B cell (primary cell): ENCODE results near the gene MSH2. TPM values are rescaled to one million over a fixed set of nuclear protein-coding genes. Genes with fewer than 3 reads are reported as not detected.
A peak's percentile ranks its signal among the peaks of the same experiment; 100 is the strongest.

Experiments
- ATAC-seq: fragments of 200-7000 bp; cut with Tn5 transposase; one replicate; pipeline ENCODE4 v1.10.0; 2021; ENCODE audit warnings: low read depth, mild to moderate bottlenecking, moderate number of reproducible peaks, moderate library complexity
- CTCF ChIA-PET: fragments of 350-600 bp; sonication (Branson Sonifier 250); formaldehyde crosslinking; loops from one replicate; lab custom pipeline; 2021; ENCODE audit warnings: antibody characterized with exemption, inconsistent platforms; lab: Charles Lee
- POLR2A ChIA-PET: fragments of 350-600 bp; sonication (Branson Sonifier 250); formaldehyde crosslinking; loops from one replicate; lab custom pipeline; 2021; ENCODE audit warnings: antibody characterized with exemption; lab: Charles Lee
- DNase-seq: peaks from one replicate; pipeline ENCODE4 v3.0.0; 2013
- H2AFZ ChIP-seq: 2 replicates; pipeline ENCODE4 v1.6.1; 2012; ENCODE audit warnings: mild to moderate bottlenecking, low read depth, low read length; ENCODE audit not compliant: insufficient read depth, poor library complexity, severe bottlenecking
- H3K27ac ChIP-seq, 2 donors: 1 replicate in 1 of 2; 2 replicates in 1 of 2; pipeline ENCODE4 v1.5.1; 2012 to 2013; ENCODE audit warnings: low read length in 2 of 2, mild to moderate bottlenecking in 2 of 2, moderate library complexity in 1 of 2
- H3K27me3 ChIP-seq, 4 experiments: fragments of 200-600 bp in 1 of 4; sonication (generic) in 1 of 4; replicated peaks in 1 of 4; 1 replicate in 2 of 4; 2 replicates in 2 of 4; pipeline versions ENCODE4 v1.6.1 to v1.7.0; 2013 to 2016; ENCODE audit warnings: low read length in 3 of 4, mild to moderate bottlenecking in 2 of 4, mixed read lengths in 1 of 4, moderate library complexity in 1 of 4; ENCODE audit not compliant: insufficient read depth in 4 of 4, control insufficient read depth in 3 of 4; ENCODE audit errors: control extremely low read depth in 1 of 4
- H3K36me3 ChIP-seq, 2 experiments: replicated peaks in 1 of 2; 1 replicate in 1 of 2; 2 replicates in 1 of 2; pipeline versions ENCODE4 v1.6.1 to v1.7.1; 2013; ENCODE audit warnings: low read length in 1 of 2; ENCODE audit not compliant: insufficient read depth in 2 of 2, control insufficient read depth in 1 of 2; ENCODE audit errors: control extremely low read depth in 1 of 2, extremely low read depth in 1 of 2
- H3K4me1 ChIP-seq, 2 donors: fragments of 200-600 bp in 1 of 2; sonication (generic) in 1 of 2; 1 replicate in 1 of 2; 2 replicates in 1 of 2; pipeline versions ENCODE4 v1.5.1 to v1.6.1; 2013 to 2017; ENCODE audit warnings: low read length in 2 of 2; ENCODE audit not compliant: control insufficient read depth in 2 of 2, insufficient read depth in 2 of 2
- H3K4me2 ChIP-seq: replicated peaks from 2 replicates; pipeline ENCODE3; 2012; ENCODE audit warnings: mild to moderate bottlenecking, low read depth, low read length; ENCODE audit not compliant: poor library complexity, severe bottlenecking
- H3K4me3 ChIP-seq, 5 experiments: fragments of 200-600 bp in 1 of 5; sonication (generic) in 1 of 5; 1 replicate in 3 of 5; 2 replicates in 2 of 5; pipeline versions ENCODE4 v1.5.1 to v1.7.0; 2011 to 2016; ENCODE audit warnings: low read length in 4 of 5, mild to moderate bottlenecking in 4 of 5, low read depth in 2 of 5, control low read depth in 1 of 5, moderate library complexity in 1 of 5; ENCODE audit not compliant: insufficient read depth in 1 of 5; ENCODE audit errors: control extremely low read depth in 1 of 5, extremely low read depth in 1 of 5
- H3K79me2 ChIP-seq: fragments of 200-600 bp; sonication (generic); one replicate; pipeline ENCODE4 v1.6.0; 2016; ENCODE audit warnings: low read length; ENCODE audit not compliant: control insufficient read depth, insufficient read depth
- H3K9ac ChIP-seq: fragments of 200-600 bp; sonication (generic); 2 replicates; pipeline ENCODE4 v1.6.1; 2017; ENCODE audit warnings: mild to moderate bottlenecking, low read length, moderate library complexity
- H3K9me3 ChIP-seq, 3 donors: one replicate each; pipeline versions ENCODE4 v1.6.1 to v1.7.1; 2013; ENCODE audit warnings: low read length in 2 of 3; ENCODE audit not compliant: control insufficient read depth in 2 of 3, insufficient read depth in 1 of 3; ENCODE audit errors: control extremely low read depth in 1 of 3
- H4K20me1 ChIP-seq: 2 replicates; pipeline ENCODE4 v1.6.0; 2012; ENCODE audit warnings: mild to moderate bottlenecking, low read length; ENCODE audit not compliant: insufficient read depth, control insufficient read depth, poor library complexity, severe bottlenecking
- H3K27ac Mint-ChIP-seq: one replicate; pipeline ENCODE4 v1.8.0; 2021; ENCODE audit warnings: mixed read lengths
- H3K27me3 Mint-ChIP-seq: one replicate; pipeline ENCODE4 v1.8.0; 2021; ENCODE audit warnings: mixed read lengths
- H3K4me1 Mint-ChIP-seq: one replicate; pipeline ENCODE4 v1.8.0; 2021; ENCODE audit warnings: mixed read lengths
- H3K4me3 Mint-ChIP-seq: one replicate; pipeline ENCODE4 v1.8.0; 2021; ENCODE audit warnings: mixed read lengths
- H3K9me3 Mint-ChIP-seq: one replicate; pipeline ENCODE4 v1.8.0; 2022; ENCODE audit warnings: mixed read lengths; ENCODE audit not compliant: insufficient read depth
- EZH2 ChIP-seq: IDR thresholded peaks from 2 replicates; pipeline ENCODE4 v1.6.1; 2012; ENCODE audit warnings: borderline replicate concordance, low read depth, mild to moderate bottlenecking, moderate library complexity, low read length; ENCODE audit not compliant: insufficient read depth, poor library complexity, severe bottlenecking
- WGBS: methylation state at CpG from one replicate; pipeline ENCODE4 v1.1.5; 2013; ENCODE audit warnings: missing lambda C conversion rate; ENCODE audit not compliant: insufficient coverage; 5-methylcytosine and 5-hydroxymethylcytosine counted together
- intact Hi-C: fragments of 100-400 bp; cut with micrococcal nuclease; formaldehyde crosslinking; loops from one replicate; pipeline ENCODE4 v1.10.0; 2022
- polyA plus RNA-seq: library from polyadenylated mRNA; depleted of rRNA; stranded (reverse); fragments of >200 nt; gene quantifications from 2 replicates; pipeline ENCODE4 v1.2.3, GENCODE V29; 2012
- total RNA-seq, 2 donors: library from RNA; stranded (reverse); fragments of 120-200 nt in 1 of 2; gene quantifications; 1 replicate in 1 of 2; 2 replicates in 1 of 2; pipeline versions ENCODE4 v1.2.3 to v1.2.4, GENCODE V29; 2013 to 2022
- TF ChIP-seq, protein P1 (sequence below): fragments of 200-600 bp; IDR thresholded peaks from one replicate; pipeline ENCODE4 v1.8.0; 2022; ENCODE audit warnings: antibody characterized with exemption, mild to moderate bottlenecking

Gene MSH2
- total and polyA plus RNA-seq, 2 donors (not counting 1 experiment from before 2014, with no cell fraction given) = 7.4 to 21.9 TPM

DNA sequence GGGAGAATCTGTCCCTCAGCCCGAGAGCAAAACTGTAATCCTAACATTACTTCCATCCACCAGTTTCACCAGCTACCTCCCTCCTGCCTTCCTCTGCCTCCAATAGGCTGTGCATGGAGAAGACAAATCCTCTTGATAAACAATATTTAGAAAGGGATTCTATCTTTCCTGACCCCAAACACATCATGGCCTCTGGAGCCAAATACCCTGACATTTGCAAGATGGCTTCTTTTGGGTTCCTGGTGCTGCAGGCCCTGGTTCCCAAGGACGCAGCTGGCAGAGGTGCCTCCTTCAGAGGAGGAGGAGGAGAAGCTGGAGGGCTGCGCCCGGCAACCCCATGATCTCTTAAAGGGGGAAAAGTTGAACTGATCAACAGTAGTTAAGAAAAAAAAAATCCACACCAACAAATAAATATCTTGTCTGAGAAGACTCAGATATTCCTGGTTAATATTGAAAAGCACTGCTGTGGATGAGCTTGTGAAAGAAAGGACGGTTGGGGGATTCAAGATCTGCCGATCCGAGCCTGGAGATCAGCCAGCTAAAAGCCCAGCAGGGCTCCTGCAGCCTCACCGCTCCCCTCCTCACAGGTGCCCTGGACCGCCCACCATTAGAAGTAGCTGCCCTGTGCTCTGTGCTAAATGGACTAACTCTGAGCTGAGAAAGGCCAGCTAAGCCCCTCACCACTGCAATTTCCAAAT is 116.8 kb downstream of the MSH2 start:
- POLR2A ChIA-PET = no interaction called here
- no peaks in the 10 kb centered on the region for H3K27me3 Mint-ChIP-seq
- Histone ChIP-seq H3K9ac (no peak overlapping the region), H4K20me1 (no peaks in the 10 kb centered on the region), H3K36me3 (no peaks in the 10 kb centered on the region), H2AFZ (peak overlapping the region; percentile 95), H3K4me2 (peak overlapping the region; percentile 96), H3K79me2 (no peaks in the 10 kb centered on the region), H3K27me3 (peaks cover 0 to 5% (median 0%) of the 10 kb centered on the region in 4 experiments), H3K4me1 (peaks cover 12 to 15% of the 10 kb centered on the region in 2 donors), H3K27ac (no peak overlapping the region), H3K4me3 (no peak overlapping the region), H3K9me3 (no peaks in the 10 kb centered on the region)
- TF ChIP-seq, protein P1, sequence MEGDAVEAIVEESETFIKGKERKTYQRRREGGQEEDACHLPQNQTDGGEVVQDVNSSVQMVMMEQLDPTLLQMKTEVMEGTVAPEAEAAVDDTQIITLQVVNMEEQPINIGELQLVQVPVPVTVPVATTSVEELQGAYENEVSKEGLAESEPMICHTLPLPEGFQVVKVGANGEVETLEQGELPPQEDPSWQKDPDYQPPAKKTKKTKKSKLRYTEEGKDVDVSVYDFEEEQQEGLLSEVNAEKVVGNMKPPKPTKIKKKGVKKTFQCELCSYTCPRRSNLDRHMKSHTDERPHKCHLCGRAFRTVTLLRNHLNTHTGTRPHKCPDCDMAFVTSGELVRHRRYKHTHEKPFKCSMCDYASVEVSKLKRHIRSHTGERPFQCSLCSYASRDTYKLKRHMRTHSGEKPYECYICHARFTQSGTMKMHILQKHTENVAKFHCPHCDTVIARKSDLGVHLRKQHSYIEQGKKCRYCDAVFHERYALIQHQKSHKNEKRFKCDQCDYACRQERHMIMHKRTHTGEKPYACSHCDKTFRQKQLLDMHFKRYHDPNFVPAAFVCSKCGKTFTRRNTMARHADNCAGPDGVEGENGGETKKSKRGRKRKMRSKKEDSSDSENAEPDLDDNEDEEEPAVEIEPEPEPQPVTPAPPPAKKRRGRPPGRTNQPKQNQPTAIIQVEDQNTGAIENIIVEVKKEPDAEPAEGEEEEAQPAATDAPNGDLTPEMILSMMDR = no peak
- no peak for TF ChIP-seq EZH2
- no peak overlapping the region for H3K27ac Mint-ChIP-seq
- H3K9me3 Mint-ChIP-seq = no peaks in the 10 kb centered on the region
- no peak for ATAC-seq
- intact Hi-C loops = loop anchor here (2.0 to 10.0 kb wide), 5 partner anchors 138 to 588 kb away; partner anchors contain the start of gene FBXO11
- H3K4me1 Mint-ChIP-seq = peaks cover 18% of the 10 kb centered on the region
- H3K4me3 Mint-ChIP-seq = peak overlapping the region; percentile 80
- CTCF ChIA-PET = interaction anchor here (1.2 to 7.8 kb wide), 3 partner anchors 82 to 247 kb away, joined by 3 to 77 read pairs (median 7); no protein-coding TSS in a partner anchor
- no peak for DNase-seq
- WGBS = 96% methylated on average over 7 of the region's 9 CpGs

DNA sequence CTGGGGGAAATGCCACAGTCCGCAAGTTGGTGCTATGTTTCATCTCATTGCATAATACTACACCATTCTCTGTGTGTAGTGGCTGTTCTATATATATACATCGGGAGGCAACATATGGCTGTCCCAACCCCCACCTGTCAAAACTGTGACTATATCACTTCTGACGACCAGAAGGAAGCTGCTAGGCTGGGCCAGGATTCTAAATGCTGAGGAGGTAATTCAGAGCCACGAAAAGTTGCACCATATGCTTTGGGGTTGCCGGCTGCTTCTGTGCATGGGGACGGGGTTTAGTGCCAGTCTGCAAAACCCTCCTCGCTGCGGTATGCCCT is 117.3 kb downstream of the MSH2 start:
- intact Hi-C loops = loop anchor here (2.0 to 10.0 kb wide), 5 partner anchors 137 to 587 kb away; partner anchors contain the start of gene FBXO11
- H2AFZ ChIP-seq = peak overlapping the region; percentile 95
- peaks cover 12 to 15% of the 10 kb centered on the region in 2 donors for H3K4me1 ChIP-seq
- POLR2A ChIA-PET = interaction anchor here (1.2 kb wide), 1 partner anchor 134 kb away, joined by 7 read pairs; no protein-coding TSS in a partner anchor
- TF ChIP-seq EZH2 = no peak
- TF ChIP-seq, protein P1 = no peak
- Mint-ChIP-seq H3K4me3 (peak overlapping the region; percentile 80), H3K9me3 (no peaks in the 10 kb centered on the region), H3K27me3 (no peaks in the 10 kb centered on the region), H3K4me1 (peaks cover 18% of the 10 kb centered on the region), H3K27ac (peak overlapping the region; percentile 71)
- H3K9ac ChIP-seq = peak overlapping the region; percentile 74
- no peaks in the 10 kb centered on the region for H3K79me2 ChIP-seq
- H4K20me1 ChIP-seq = no peaks in the 10 kb centered on the region
- peak overlapping the region; percentile 96 for H3K4me2 ChIP-seq
- H3K27ac ChIP-seq = no peak overlapping the region
- WGBS = 64% methylated on average over 5 of the region's 8 CpGs
- no peak for ATAC-seq
- H3K36me3 ChIP-seq = no peaks in the 10 kb centered on the region
- peaks cover 0 to 8% (median 0%) of the 10 kb centered on the region in 4 experiments for H3K27me3 ChIP-seq
- CTCF ChIA-PET = interaction anchor here (0.7 to 7.8 kb wide), 12 partner anchors 11 to 263 kb away, joined by 3 to 77 read pairs (median 3); partner anchors contain the start of genes MSH2 and MSH6
- H3K9me3 ChIP-seq = no peaks in the 10 kb centered on the region
- peak overlapping the region in 4 of 5 experiments; percentile 40 to 71 (median 62) for H3K4me3 ChIP-seq
- peak; percentile 14 for DNase-seq
